Panc1 (cell line): ENCODE measurements around the gene SLC43A1. TPM values are rescaled to one million over a fixed set of nuclear protein-coding genes. Genes with fewer than 3 reads are reported as not detected.

Experiments
- ATAC-seq: fragments of 200-7000 bp; cut with Tn5 transposase; 2 replicates; pipeline ENCODE4 v1.9.1; 2020; ENCODE audit warnings: mild to moderate bottlenecking, moderate library complexity
- BruUV-seq: library from RNA; stranded (reverse); fragments of 400-500 nt; replicated peaks from 2 replicates; lab custom pipeline; 2021; lab: Mats Ljungman, UMichigan
- CTCF ChIA-PET: fragments of 300-600 bp; sonication (Branson Sonifier 250); formaldehyde crosslinking; loops from one replicate; lab custom pipeline; 2022; ENCODE audit warnings: antibody characterized with exemption; lab: Charles Lee
- POLR2A ChIA-PET: fragments of 300-600 bp; sonication (Branson Sonifier 250); formaldehyde crosslinking; loops from one replicate; lab custom pipeline; 2022; ENCODE audit warnings: antibody characterized with exemption; lab: Charles Lee
- DNase-seq: peaks from one replicate; pipeline ENCODE4 v3.0.0-alpha.2; 2010; ENCODE audit warnings: low read depth, low spot score
- H3K27ac ChIP-seq: 2 replicates; pipeline ENCODE4 v1.5.1; 2011; ENCODE audit warnings: mild to moderate bottlenecking, low read length, inconsistent platforms
- H3K27me3 ChIP-seq: fragments of 200-500 bp; sonication (Bioruptor generic); 2 replicates; pipeline ENCODE4 v1.6.0; 2014; ENCODE audit warnings: low read length, inconsistent platforms; ENCODE audit not compliant: control insufficient read depth, insufficient read depth
- H3K36me3 ChIP-seq: fragments of 200-500 bp; sonication (Bioruptor generic); 2 replicates; pipeline ENCODE4 v1.5.1; 2014; ENCODE audit warnings: inconsistent platforms, mild to moderate bottlenecking, low read length, moderate library complexity; ENCODE audit not compliant: control insufficient read depth, insufficient read depth
- H3K4me1 ChIP-seq: 2 replicates; pipeline ENCODE4 v1.5.1; 2011; ENCODE audit warnings: inconsistent platforms, mild to moderate bottlenecking, low read length, moderate library complexity; ENCODE audit not compliant: control insufficient read depth, insufficient read depth
- H3K4me3 ChIP-seq, 2 experiments: 2 replicates each; pipeline ENCODE4 v1.5.1; 2011 to 2012; ENCODE audit warnings: low read depth in 2 of 2, low read length in 2 of 2, mild to moderate bottlenecking in 2 of 2, inconsistent platforms in 1 of 2, moderate library complexity in 1 of 2
- H3K9me3 ChIP-seq: fragments of 200-500 bp; sonication (Bioruptor generic); 2 replicates; pipeline ENCODE4 v1.5.1; 2014; ENCODE audit warnings: low read depth, mild to moderate bottlenecking, inconsistent platforms, low read length, moderate library complexity; ENCODE audit not compliant: control insufficient read depth, insufficient read depth
- POLR2AphosphoS5 ChIP-seq: IDR thresholded peaks from 2 replicates; pipeline ENCODE4 v1.6.1; 2012; ENCODE audit warnings: mild to moderate bottlenecking, low read depth, low read length, moderate library complexity
- SIN3A ChIP-seq: IDR thresholded peaks from 2 replicates; pipeline ENCODE4 v1.6.1; 2012; ENCODE audit warnings: low read depth, mild to moderate bottlenecking, low read length, moderate library complexity, borderline replicate concordance; ENCODE audit not compliant: insufficient read depth
- TCF7L2 ChIP-seq: IDR thresholded peaks from 2 replicates; pipeline ENCODE4 v1.6.1; 2011; ENCODE audit warnings: mild to moderate bottlenecking, low read depth, low read length, inconsistent platforms
- in situ Hi-C: cut with HindIII; loops from 2 replicates; pipeline ENCODE4 v1.10.0; 2016; ENCODE audit warnings: low sequenced_read_pairs, low pct_unique_long_range_greater_than_20kb
- intact Hi-C: fragments of 100-400 bp; cut with micrococcal nuclease; formaldehyde crosslinking; loops from one replicate; pipeline ENCODE4 v1.10.0; 2022; ENCODE audit not compliant: unreplicated experiment
- total RNA-seq: library from RNA; stranded (reverse); gene quantifications from one replicate; pipeline ENCODE4 v1.2.1, GENCODE V29; 2021; ENCODE audit not compliant: unreplicated experiment
- TF ChIP-seq, protein P1 (sequence below), 2 experiments: IDR thresholded peaks; 2 replicates each; pipeline ENCODE4 v1.6.1; 2011 to 2012; ENCODE audit warnings: low read depth in 2 of 2, control low read depth in 1 of 2, low read length in 1 of 2, mild to moderate bottlenecking in 1 of 2, moderate library complexity in 1 of 2; ENCODE audit not compliant: insufficient read depth in 1 of 2
- TF ChIP-seq, protein P2 (sequence below): fragments of 450-650 bp; IDR thresholded peaks from 2 replicates; pipeline ENCODE4 v1.5.1; 2017; ENCODE audit warnings: mild to moderate bottlenecking

SLC43A1 gene
- total RNA-seq, 1 experiment from 2014 or later, result 2.0 TPM

DNA sequence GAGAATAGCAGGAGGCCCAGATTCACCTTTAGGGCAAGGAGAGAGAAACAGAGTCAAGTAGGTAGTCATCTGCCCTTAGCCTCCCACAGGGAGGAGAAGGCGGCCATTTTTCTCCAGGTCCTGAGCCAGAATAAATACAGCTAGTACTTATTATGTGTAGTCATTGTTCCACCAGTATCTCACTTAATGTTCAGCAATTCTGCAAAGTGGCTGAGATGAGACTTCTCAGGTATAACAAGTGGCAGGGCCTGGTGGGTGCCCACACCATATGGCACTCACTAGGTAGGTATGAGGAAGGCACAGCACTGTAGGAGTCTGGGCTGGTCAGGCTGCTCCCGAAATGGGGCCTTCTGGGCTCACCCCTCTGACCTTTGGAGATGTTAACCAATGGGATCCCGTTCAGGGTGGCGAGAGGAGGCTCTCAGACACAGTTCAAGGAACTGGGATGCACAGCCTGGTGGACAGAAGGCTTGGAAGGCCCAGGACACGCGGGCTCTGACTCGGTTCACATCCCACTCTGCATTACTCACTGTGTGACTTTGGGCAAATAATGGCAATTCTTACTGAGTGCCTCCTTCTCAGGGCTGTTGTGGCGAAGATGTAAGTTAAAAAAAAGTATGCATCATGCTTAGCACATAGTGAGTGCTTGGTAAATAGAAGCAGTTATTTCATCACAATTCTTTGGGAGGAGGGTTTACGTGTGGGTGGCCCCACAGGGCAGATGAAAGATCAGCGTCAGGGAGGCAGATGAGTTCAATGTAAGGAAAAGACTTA is 30.1 kb downstream of the SLC43A1 start:
- H3K4me3 ChIP-seq, result no peak overlapping the region
- peaks cover 3% of the 10 kb centered on the region; the same call in 1 of the 2 replicates for H3K27me3 ChIP-seq
- H3K4me1 ChIP-seq, result no peaks in the 10 kb centered on the region; the same call in 1 of the 2 replicates
- intact Hi-C loops (no loop called here), in situ Hi-C loops (no loop called here)
- DNase-seq, result no peak
- ChIA-PET CTCF (no interaction called here), POLR2A (no interaction called here)
- H3K9me3 ChIP-seq, result no peaks in the 10 kb centered on the region
- no TSS peak for BruUV-seq
- no peaks in the 10 kb centered on the region for H3K36me3 ChIP-seq
- H3K27ac ChIP-seq, result no peak overlapping the region
- ATAC-seq, result no peak
- TF ChIP-seq, protein P1, sequence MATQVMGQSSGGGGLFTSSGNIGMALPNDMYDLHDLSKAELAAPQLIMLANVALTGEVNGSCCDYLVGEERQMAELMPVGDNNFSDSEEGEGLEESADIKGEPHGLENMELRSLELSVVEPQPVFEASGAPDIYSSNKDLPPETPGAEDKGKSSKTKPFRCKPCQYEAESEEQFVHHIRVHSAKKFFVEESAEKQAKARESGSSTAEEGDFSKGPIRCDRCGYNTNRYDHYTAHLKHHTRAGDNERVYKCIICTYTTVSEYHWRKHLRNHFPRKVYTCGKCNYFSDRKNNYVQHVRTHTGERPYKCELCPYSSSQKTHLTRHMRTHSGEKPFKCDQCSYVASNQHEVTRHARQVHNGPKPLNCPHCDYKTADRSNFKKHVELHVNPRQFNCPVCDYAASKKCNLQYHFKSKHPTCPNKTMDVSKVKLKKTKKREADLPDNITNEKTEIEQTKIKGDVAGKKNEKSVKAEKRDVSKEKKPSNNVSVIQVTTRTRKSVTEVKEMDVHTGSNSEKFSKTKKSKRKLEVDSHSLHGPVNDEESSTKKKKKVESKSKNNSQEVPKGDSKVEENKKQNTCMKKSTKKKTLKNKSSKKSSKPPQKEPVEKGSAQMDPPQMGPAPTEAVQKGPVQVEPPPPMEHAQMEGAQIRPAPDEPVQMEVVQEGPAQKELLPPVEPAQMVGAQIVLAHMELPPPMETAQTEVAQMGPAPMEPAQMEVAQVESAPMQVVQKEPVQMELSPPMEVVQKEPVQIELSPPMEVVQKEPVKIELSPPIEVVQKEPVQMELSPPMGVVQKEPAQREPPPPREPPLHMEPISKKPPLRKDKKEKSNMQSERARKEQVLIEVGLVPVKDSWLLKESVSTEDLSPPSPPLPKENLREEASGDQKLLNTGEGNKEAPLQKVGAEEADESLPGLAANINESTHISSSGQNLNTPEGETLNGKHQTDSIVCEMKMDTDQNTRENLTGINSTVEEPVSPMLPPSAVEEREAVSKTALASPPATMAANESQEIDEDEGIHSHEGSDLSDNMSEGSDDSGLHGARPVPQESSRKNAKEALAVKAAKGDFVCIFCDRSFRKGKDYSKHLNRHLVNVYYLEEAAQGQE (IDR thresholded peaks at IDR 0.05; ENCODE audit: insufficient read depth in 1 of 2, low read depth in 2 of 2, low read length in 1 of 2), result no peak
- TF ChIP-seq TCF7L2 (no peak), POLR2AphosphoS5 (no peak)
- TF ChIP-seq, protein P2, sequence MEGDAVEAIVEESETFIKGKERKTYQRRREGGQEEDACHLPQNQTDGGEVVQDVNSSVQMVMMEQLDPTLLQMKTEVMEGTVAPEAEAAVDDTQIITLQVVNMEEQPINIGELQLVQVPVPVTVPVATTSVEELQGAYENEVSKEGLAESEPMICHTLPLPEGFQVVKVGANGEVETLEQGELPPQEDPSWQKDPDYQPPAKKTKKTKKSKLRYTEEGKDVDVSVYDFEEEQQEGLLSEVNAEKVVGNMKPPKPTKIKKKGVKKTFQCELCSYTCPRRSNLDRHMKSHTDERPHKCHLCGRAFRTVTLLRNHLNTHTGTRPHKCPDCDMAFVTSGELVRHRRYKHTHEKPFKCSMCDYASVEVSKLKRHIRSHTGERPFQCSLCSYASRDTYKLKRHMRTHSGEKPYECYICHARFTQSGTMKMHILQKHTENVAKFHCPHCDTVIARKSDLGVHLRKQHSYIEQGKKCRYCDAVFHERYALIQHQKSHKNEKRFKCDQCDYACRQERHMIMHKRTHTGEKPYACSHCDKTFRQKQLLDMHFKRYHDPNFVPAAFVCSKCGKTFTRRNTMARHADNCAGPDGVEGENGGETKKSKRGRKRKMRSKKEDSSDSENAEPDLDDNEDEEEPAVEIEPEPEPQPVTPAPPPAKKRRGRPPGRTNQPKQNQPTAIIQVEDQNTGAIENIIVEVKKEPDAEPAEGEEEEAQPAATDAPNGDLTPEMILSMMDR, result no peak

DNA sequence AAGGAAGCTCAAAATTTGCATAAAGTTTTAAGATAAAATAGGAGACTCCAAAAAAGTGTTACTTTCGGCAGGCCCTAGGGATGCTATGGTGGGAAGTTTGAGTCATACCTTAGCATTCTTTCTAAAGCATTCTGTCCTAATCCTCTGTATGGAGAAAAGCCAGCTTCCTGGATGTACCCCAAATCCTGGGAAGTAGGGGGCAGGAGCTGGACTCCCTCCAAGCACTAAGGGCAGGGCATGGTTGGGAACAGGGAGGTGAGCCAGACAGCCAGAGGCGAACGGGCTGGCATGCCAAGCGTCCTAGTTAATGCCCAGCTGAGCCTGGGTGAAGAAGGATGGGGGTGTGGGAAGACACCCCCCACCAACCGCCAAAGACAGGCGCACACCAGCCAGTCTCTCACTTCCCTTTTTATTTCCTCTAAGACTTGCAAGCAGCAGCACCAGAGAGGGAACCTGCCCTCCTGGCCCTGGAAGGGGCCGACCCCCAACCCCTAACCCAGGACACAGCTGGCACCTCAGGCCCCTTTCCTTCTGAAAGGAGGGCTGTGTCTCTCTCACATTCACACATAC is 31.3 kb downstream of the SLC43A1 start:
- Histone ChIP-seq H3K27ac (no peak overlapping the region), H3K36me3 (no peaks in the 10 kb centered on the region), H3K9me3 (no peaks in the 10 kb centered on the region), H3K27me3 (peaks cover 3% of the 10 kb centered on the region; the same call in 1 of the 2 replicates), H3K4me3 (no peak overlapping the region), H3K4me1 (no peaks in the 10 kb centered on the region; the same call in 1 of the 2 replicates)
- ChIA-PET CTCF (interaction anchor here (1.3 kb wide), 1 partner anchor 9 kb away, joined by 3 read pairs; no protein-coding TSS in a partner anchor), POLR2A (no interaction called here)
- intact Hi-C loops (loop anchor here (5.0 kb wide), 1 partner anchor 137 kb away; no protein-coding TSS in a partner anchor), in situ Hi-C loops (no loop called here)
- no TSS peak for BruUV-seq
- DNase-seq (no peak), ATAC-seq (no peak)
- TF ChIP-seq, protein P1 (IDR thresholded peaks at IDR 0.05; ENCODE audit: insufficient read depth in 1 of 2, low read depth in 2 of 2, low read length in 1 of 2), result no peak
- TF ChIP-seq SIN3A, result no peak
- TF ChIP-seq, protein P2, result no peak
- TF ChIP-seq POLR2AphosphoS5, result no peak
- TF ChIP-seq TCF7L2, result no peak
